Sigmoid colon (tissue), 7 donors: Measurements from ENCODE around the gene USP1. TPM values are rescaled to one million over a fixed set of nuclear protein-coding genes. Genes with fewer than 3 reads are reported as not detected.

Experiments
- DNase-seq: peaks from one replicate; pipeline ENCODE4 v3.0.0-alpha.2; 2019
- H3K27ac ChIP-seq, 4 donors: fragments of 200-600 bp; sonication (generic); one replicate each; pipeline ENCODE4 v1.5.1; 2016 to 2019; ENCODE audit warnings: mild to moderate bottlenecking in 1 of 4
- H3K27me3 ChIP-seq, 3 donors: fragments of 200-600 bp; sonication (generic); one replicate each; pipeline ENCODE4 v1.5.1; 2019; ENCODE audit warnings: mild to moderate bottlenecking in 1 of 3
- H3K36me3 ChIP-seq, 4 donors: fragments of 200-600 bp; sonication (generic); one replicate each; pipeline ENCODE4 v1.5.1; 2016 to 2019
- H3K4me1 ChIP-seq, 4 donors: fragments of 200-600 bp; sonication (generic); one replicate each; pipeline ENCODE4 v1.5.1; 2017 to 2019
- H3K4me3 ChIP-seq, 4 donors: fragments of 200-600 bp; sonication (generic); one replicate each; pipeline ENCODE4 v1.5.1; 2017 to 2019; ENCODE audit warnings: mild to moderate bottlenecking in 2 of 4, moderate library complexity in 1 of 4
- H3K9me3 ChIP-seq, 4 donors: fragments of 200-600 bp in 3 of 4; sonication (generic) in 3 of 4; one replicate each; pipeline versions ENCODE4 v1.5.1 to v1.6.1; 2013 to 2019
- CTCF ChIP-seq, 4 experiments: fragments of 450-650 bp in 3 of 4; fragments of 200-600 bp in 1 of 4; IDR thresholded peaks; one replicate each; pipeline ENCODE4 v1.5.1; 2016 to 2019; ENCODE audit warnings: antibody characterized with exemption in 4 of 4, mild to moderate bottlenecking in 3 of 4, moderate library complexity in 2 of 4
- EP300 ChIP-seq, 4 donors: sonication (generic); formaldehyde crosslinking; IDR thresholded peaks; one replicate each; pipeline ENCODE4 v1.6.1; 2017; ENCODE audit warnings: antibody characterized with exemption in 4 of 4
- POLR2A ChIP-seq, 2 donors: fragments of 450-650 bp; IDR thresholded peaks; one replicate each; pipeline ENCODE4 v1.6.1; 2016; ENCODE audit warnings: antibody characterized with exemption in 2 of 2, mild to moderate bottlenecking in 2 of 2, moderate library complexity in 2 of 2
- POLR2AphosphoS5 ChIP-seq, 4 donors: sonication (generic); formaldehyde crosslinking; IDR thresholded peaks; one replicate each; pipeline ENCODE4 v1.6.1; 2017; ENCODE audit warnings: antibody characterized with exemption in 4 of 4
- WGBS, 2 donors: extraction: QIAGEN DNeasy Blood & Tissue Kit; methylation state at CpG; one replicate each; pipeline ENCODE4 v1.1.7; 2013; 5-methylcytosine and 5-hydroxymethylcytosine counted together
- intact Hi-C: fragments of 100-400 bp; cut with DNase I; formaldehyde crosslinking; loops from one replicate; pipeline ENCODE4 v1.15.1; 2023
- polyA plus RNA-seq, 3 donors: library from polyadenylated mRNA; stranded (reverse); fragments of 200-250 nt; gene quantifications; one replicate each; pipeline ENCODE4 v1.2.3, GENCODE V29; 2013
- total RNA-seq, 4 donors: library from RNA; depleted of rRNA; stranded (reverse); fragments of >200 nt; gene quantifications; one replicate each; pipeline ENCODE4 v1.1.0, GENCODE V29; 2016
- donor health status: healthy with polysubstance abuse.
- donor health status: Bipolar disorder and iron deficiency.
- donor health status: healthy.

USP1 gene
- total and polyA plus RNA-seq, 7 donors = 14.4 to 35.7 (median 20.5) TPM

DNA sequence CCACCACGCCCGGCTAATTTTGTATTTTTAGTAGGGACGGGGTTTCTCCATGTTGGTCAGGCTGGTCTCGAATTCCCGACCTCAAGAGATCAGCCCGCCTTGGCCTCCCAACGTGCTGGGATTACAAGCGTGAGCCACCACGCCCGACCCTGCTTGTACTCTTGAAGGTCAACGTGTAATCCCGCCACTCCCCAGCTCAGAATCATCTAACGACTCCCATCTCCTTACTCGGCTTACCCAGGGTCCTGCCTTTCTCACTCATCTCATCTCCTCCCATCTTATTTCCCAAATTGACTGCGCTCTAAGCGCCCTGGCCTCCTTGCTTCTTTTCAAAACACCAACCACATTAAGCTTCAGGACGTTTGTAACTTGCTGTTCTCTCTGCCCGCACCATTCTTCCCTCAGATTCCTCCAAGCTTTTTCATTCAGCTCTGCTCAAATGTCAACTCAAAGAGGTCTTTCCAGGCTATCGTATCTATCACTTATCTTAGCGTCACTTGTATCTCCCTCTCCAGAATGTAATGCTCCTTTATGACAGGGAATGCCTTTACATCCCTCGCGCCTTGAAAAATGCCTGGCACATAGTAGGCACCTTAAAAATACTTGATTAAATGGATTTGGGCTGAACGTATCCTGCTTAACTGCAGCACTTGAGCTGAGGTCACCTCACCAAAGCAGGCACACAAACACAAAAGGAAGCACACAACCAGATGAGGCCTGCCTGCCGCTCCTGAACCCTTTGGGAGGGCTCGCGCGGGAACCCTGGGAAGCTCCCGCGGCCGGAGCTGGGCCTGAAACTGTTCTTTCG is 1.4 kb upstream of the USP1 start:
- peak overlapping the region; percentile 83 to 96 (median 88) for H3K4me3 ChIP-seq
- peak; percentile 69 for DNase-seq
- H3K27ac ChIP-seq = peak overlapping the region; percentile 92 to 100 (median 98)
- no peaks in the 10 kb centered on the region for H3K9me3 ChIP-seq
- intact Hi-C loops = loop anchor here (5.0 to 10.0 kb wide), 2 partner anchors 347 to 929 kb away; partner anchors contain the start of genes ALG6 and ATG4C
- peaks cover 0 to 34% (median 28%) of the 10 kb centered on the region in 4 donors for H3K4me1 ChIP-seq
- 46 to 51% methylated on average over 31 of the region's 31 CpGs for WGBS, 2 donors
- no peaks in the 10 kb centered on the region for H3K36me3 ChIP-seq
- H3K27me3 ChIP-seq = no peaks in the 10 kb centered on the region
- TF ChIP-seq EP300 (IDR thresholded peaks at IDR 0.05) (no peak), CTCF (IDR thresholded peaks at IDR 0.05) (no peak), POLR2A (IDR thresholded peaks at IDR 0.05) (no peak), POLR2AphosphoS5 (IDR thresholded peaks at IDR 0.05) (no peak)

GRCh38 chr1:62436039-62436465 is 797 bp upstream of the USP1 start:
- Histone ChIP-seq H3K9me3 (no peaks in the 10 kb centered on the region), H3K36me3 (no peaks in the 10 kb centered on the region), H3K27me3 (no peaks in the 10 kb centered on the region), H3K4me1 (peaks cover 0 to 40% (median 31%) of the 10 kb centered on the region in 4 donors), H3K4me3 (peak overlapping the region; percentile 83 to 96 (median 88)), H3K27ac (peak overlapping the region; percentile 92 to 100 (median 98))
- peak in 1 of 4 donors; percentile 22 for TF ChIP-seq EP300 (IDR thresholded peaks at IDR 0.05)
- TF ChIP-seq POLR2A (IDR thresholded peaks at IDR 0.05) = peak; percentile 84 to 93
- TF ChIP-seq POLR2AphosphoS5 (IDR thresholded peaks at IDR 0.05) = peak; percentile 94 to 98 (median 97)
- no peak for TF ChIP-seq CTCF (IDR thresholded peaks at IDR 0.05)
- WGBS, 2 donors = 0% methylated on average over 45 of the region's 45 CpGs
- DNase-seq = no peak
- intact Hi-C loops = loop anchor here (5.0 to 10.0 kb wide), 2 partner anchors 346 to 929 kb away; partner anchors contain the start of genes ALG6 and ATG4C

GRCh38 chr1:62437273-62437940 is 558 bp downstream of the USP1 start:
- intact Hi-C loops = loop anchor here (5.0 to 10.0 kb wide), 2 partner anchors 345 to 927 kb away; partner anchors contain the start of genes ALG6 and ATG4C
- TF ChIP-seq POLR2A (IDR thresholded peaks at IDR 0.05) = no peak
- no peak for TF ChIP-seq CTCF (IDR thresholded peaks at IDR 0.05)
- no peak for TF ChIP-seq POLR2AphosphoS5 (IDR thresholded peaks at IDR 0.05)
- no peak for TF ChIP-seq EP300 (IDR thresholded peaks at IDR 0.05)
- Histone ChIP-seq H3K4me3 (peak overlapping the region; percentile 83 to 96 (median 88)), H3K4me1 (peaks cover 0 to 40% (median 31%) of the 10 kb centered on the region in 4 donors), H3K27me3 (no peaks in the 10 kb centered on the region), H3K36me3 (peaks cover 0 to 12% (median under 1%) of the 10 kb centered on the region in 4 donors), H3K27ac (peak overlapping the region; percentile 92 to 100 (median 98)), H3K9me3 (no peaks in the 10 kb centered on the region)
- WGBS, 2 donors = 0% methylated on average over 68 of the region's 68 CpGs
- DNase-seq = peak; percentile 81

- Histone ChIP-seq H3K27ac (peak overlapping the region; percentile 92 to 100 (median 98)), H3K4me1 (peaks cover 0 to 40% (median 31%) of the 10 kb centered on the region in 4 donors), H3K4me3 (peak overlapping the region; percentile 83 to 96 (median 88)), H3K9me3 (no peaks in the 10 kb centered on the region), H3K27me3 (no peaks in the 10 kb centered on the region), H3K36me3 (peaks cover 0 to 19% (median 5%) of the 10 kb centered on the region in 4 donors)
- DNase-seq = no peak
- intact Hi-C loops = loop anchor here (5.0 to 10.0 kb wide), 2 partner anchors 344 to 927 kb away; partner anchors contain the start of genes ALG6 and ATG4C
- WGBS, 2 donors = 1% methylated on average over 7 of the region's 7 CpGs
- TF ChIP-seq POLR2A (IDR thresholded peaks at IDR 0.05) (no peak), CTCF (IDR thresholded peaks at IDR 0.05) (no peak), POLR2AphosphoS5 (IDR thresholded peaks at IDR 0.05) (no peak), EP300 (IDR thresholded peaks at IDR 0.05) (no peak)
Measured at GRCh38 chr1:62438163-62438562, 1.3 kb downstream of the USP1 start.
